CD4-positive, alpha-beta T cell treated with Interleukin-6 for 4 hours (primary cell): ENCODE results near the gene IQCN.

Source experiments
- DNase-seq: peaks from one replicate; pipeline ENCODE4 v3.0.0-alpha.2; 2020; ENCODE audit warnings: mixed read lengths

Gene IQCN

DNA sequence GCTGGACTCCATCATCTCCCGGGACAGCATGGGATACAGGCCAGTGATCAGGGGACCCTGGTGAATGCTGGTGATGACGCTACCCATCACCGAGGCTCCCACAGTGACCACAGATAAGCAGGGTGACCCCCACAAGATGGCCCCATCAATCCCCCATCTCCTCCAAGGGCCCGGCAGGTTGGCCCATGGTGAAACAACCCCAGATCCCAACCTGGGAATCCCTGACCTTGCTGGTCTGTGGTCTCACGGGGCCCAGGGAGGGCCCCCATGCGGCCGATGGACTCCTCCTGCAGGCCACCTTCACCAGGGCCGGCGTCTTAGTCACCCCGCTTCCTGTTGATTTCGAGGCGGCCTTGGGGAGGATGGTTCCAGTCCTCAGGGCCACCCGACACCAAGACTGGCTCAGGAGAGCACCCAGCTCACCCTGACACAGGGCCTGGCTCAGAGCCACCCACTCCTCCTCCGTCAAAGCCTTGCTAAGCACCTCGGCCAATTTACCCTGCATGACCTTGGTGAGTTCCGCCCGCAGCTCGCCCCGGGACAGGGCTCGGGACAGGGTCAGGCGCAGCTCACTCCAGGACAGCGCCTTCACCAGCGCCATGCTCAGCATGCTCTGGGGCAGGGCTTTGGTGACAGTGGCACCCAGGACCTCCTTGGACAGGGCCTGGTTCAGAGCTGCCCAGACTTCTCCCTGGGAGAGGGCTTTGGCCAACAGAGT is 10.0 kb downstream of the IQCN start:
- no peak for DNase-seq

DNA sequence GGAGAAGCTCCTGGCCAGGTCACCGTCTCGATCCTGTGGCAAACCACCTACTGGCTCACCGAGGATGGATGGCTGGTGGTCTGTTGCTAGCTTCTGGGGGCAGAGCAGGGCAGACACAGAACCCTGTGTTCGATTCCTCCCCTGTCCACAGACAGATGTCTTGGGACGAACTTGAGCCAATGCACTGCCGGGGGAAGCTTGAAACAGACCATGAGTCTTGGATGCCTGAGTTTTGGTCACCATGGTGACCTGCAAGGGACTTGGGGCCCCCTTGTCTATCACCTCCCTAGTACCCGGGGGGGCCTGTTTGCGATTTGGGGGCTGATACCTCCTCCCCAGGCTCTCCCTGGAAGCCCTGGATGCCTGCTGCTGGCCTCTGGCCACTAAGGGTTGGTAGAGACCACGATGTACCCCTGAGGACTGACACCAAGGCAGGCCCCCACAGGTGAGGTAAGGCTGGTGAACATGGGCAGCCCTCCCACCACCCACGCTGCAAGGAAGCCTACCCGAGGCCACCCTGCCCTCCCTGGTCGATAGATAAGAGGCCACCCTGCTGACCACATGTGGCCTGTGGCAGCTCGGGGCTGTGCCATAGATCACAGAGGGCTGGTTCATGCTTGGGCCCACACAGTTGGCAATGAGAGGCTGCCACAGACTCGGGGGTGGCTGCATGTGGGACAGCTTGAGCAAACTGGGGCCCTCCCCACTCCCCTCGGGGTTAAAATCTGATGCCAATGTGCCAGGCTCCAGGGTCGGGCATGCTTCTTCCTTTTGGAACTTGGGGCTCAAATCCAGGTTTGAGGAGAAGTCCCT is 10.7 kb downstream of the IQCN start:
- no peak for DNase-seq

DNA sequence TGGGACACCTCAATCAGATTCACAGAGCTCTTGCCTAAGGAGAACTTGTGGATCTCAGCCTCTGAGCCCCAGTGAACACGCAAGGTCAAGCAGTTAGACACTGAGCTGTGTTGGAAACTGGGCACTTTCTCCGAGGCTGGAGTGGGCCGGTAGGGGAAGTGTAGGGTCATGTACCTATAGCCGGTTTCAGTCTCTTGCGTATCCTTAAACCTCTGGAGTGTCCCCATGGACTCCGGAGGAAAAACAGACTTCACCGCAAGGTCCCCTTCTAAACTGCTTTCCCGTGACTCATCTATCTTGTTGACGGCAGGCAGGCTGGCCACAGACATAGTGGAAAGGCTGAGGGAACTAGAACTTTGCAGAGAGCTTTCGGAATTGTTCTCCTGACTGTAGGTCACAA is 11.3 kb downstream of the IQCN start:
- DNase-seq = no peak

DNA sequence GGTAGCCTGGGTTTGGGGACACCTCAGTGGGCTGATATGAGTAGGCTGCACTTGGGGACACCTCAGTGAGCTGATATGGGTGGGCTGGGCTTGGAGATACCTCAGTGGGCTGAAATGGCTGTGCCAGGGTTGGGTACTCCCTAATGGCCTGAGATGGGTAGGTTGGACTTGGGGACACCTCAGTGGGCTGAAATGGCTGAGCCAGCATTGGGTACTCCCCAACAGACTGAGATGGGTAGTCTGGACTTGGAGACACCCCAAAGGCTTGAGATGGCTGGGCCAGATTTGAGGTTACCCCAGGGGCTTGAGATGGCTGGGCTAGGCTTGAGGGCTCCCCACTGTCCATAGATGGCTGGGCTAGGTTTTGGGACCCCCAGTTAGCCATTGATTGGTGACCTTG is 12.1 kb downstream of the IQCN start:
- no peak for DNase-seq

DNA sequence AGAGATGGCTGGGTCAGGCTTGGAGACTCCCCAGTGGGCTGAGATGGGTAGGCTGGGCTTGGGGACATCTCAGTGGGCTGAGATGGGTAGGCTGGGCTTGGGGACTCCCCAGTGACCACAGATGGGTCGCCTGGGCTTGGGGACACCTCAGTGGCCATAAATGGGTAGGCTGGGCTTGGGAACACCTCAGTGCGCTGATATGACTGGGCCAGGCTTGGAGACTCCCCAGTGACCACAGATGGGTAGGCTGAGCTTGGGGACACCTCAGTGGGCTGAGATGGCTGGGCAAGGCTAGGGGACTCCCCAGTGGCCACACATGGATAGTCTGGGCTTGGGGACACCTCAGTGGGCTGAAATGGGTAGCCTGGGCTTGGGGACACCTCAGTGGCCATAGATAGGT is 12.8 kb downstream of the IQCN start:
- DNase-seq = no peak

DNA sequence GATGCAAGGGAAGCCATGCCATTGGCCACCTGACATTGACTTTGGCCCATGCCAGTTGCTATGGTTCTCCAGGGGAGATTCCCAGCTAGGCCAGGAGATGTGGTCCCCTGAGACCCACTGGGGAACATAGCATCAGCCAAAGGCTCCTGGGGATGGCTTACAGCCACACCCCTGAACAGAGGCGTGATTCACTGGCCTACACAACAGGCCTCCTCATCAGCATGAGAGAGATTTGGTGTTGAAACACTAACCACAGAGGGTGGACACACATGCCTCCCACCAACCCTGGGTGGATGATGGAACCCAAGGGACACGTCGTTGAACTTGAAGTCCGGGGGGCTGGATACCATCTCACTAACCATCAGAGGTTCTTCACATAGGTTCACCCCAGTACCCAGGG is 14.4 kb downstream of the IQCN start:
- no peak for DNase-seq

DNA sequence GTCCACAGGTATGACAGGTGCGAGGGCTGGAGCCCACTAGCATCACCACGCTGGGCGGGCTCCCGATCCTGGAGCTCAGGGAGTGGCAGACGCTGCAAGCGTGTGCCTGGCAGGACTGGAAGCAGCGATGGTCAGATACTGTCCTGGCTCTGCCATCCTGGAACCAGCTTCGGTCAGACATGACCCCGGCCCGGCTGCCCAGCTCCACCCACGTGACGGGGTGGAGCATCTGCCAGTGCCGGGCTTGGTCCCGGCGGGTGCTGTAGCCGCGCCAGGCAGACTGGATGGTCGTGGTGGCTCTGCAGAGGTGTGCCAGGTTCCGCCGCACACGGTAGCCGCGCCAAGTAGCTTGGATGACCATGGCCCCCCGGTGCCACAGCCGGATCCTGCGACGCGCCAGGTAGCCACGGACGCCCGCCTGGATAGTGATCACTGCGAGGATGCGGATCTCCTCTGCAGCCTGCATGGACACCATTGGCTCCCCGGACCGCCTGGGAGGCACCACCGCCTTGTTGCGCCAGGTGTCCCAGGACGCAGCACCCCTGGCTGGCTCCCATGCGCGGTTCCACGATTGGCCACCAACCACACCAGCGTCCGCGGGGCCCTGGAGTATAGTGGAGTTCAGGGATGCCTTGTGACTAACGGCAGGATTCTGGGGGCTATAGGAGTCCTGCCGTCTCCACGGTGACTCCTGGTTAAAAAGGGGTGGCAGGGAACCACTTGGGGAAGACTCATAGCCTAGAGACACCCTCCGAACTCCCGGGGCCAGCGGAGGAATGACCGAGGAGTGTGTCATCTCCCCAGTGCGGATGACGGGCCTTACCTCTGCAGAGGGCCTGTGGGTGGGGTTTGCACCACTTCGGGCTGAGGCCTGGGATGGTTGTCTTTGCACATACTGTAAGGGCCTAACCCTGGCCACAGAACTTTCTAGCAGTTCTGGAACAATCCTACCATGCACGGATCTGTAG is 16.5 kb downstream of the IQCN start:
- no peak for DNase-seq

DNA sequence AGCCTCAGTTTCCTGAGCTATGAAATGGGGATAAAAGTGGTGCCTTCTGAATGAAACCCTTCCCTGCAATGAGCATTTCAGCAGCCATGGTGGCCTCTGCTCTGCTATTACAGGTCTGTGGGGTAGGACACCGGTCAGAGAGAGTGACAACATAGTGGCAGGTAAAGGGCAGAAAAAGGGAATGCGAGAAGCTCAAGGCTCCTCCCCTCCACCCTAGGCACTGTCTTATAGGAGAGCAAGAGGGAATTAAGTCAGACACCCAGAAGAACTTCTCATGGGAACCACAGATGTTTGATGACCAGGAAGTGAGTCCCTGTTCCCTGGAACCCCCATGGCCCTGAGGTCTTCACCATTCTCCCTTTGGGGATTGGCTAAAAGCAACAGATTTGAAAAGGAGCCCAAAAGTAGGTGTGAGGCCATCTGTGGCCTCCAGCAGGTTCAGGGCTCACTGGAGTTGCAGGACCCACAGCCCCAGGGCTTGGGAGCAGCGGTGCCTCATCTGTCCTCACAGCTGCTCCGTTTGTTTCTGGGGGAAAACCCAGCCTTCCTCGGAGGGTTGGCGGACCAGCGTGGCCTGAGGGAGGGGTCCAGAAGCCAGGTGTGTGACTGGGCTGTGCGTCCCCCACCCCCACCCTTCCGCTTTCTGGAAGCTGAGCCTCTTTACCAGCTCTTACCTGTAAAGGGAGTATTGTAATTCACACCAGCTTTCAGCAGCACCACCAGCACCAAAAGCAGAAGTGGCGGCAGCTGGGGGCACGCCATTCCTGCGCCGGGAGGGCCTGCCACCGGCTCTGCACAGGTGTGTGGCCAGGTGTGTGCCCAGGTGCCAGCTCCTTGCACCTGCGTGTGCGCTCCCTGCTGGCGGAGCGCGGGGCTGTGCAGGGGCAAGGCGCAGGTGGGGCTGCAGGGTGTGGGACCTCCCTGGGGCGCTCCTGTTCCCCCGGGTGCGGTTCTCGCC is 19.4 kb downstream of the IQCN start:
- no peak for DNase-seq

DNA sequence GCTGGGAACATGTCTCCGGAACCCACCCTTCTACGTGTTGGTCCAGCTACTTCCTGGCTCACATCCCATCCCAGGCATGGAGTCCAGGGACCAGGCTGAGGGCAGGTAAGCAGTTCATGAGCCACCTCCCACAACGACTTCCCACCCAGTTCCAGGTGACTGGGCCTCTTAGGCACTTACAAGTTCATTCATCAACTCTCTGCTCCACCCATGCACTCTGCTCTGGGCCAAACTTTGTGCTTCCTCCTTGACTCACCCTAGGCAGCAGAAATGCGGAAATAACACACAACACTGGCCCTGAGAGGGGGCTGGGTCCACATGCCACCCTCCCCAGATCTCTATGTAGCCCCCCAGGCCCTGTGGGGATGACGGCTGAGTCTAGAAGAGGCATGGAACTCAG is 20.5 kb downstream of the IQCN start:
- no peak for DNase-seq

DNA sequence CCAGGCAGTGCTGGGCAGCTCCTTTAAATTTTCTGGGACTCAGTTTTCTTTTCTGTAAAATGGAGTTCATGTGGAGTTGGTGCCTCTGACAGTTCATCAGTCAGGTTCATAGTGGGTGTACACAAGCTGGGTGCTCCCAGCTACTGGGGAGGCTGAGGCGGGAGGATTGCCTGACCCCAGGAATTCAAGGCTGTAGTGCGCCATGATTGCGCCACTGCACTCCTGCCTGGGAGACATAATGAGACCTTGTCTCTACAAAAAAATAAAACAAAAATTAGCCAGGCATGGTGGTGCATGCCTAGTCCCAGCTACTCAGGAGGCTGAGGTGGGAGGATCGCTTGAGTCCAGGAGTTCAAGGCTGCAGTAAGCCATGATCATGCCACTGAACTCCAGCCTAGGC is 21.1 kb downstream of the IQCN start:
- no peak for DNase-seq

DNA sequence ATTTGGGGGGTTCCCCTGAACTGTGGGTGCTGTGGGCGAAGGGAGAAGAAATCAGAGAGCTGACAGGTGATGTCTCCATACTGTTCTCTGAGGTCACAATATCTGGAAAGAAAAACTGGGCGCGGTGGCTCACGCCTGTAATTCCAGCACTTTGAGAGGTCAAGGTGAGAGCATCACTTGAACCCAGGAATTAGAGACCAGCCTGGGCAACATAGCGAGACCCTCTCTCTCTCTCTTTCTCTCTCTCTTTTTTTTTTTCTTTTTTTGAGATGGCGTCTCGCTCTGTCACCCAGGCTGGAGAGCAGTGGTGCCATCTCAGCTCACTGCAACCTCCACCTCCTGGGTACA is 21.9 kb downstream of the IQCN start:
- DNase-seq = no peak

DNA sequence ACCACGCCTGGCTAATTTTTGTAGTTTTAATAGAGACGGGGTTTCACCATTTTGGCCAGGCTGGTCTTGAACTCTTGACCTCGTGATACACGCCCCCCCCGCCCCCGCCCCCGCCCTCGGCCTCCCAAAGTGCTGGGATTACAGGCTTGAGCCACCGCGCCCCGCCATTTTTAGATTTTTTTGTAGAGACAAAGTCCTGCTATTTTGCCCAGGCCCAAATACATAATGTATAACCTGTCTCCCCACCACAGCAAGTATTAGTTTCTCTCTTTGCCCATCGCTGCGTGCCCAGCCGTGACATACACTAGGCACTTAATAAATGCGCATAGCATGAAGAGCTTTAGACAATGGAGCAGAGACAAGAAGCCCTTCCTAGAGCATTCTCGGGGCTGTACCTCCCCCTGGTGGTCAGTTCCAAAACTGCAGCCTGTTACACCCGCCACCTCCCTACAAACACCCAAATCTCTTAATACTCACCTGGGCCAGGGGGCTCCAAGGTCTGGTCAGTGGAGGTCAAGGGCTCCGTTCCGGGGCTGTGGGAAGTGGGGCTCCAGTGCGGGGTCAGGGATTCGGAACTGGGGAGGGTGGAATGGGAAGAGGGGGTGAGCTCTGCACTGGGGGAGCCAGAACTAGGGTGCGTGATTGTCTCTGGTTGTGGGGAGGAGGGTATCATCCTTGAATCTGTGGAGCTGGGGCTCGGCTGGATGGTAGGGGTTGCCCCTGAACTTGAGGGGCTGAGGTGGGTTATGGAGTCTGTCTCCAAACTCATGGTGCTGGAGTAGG is 22.5 kb downstream of the IQCN start:
- peak; percentile 83 for DNase-seq

DNA sequence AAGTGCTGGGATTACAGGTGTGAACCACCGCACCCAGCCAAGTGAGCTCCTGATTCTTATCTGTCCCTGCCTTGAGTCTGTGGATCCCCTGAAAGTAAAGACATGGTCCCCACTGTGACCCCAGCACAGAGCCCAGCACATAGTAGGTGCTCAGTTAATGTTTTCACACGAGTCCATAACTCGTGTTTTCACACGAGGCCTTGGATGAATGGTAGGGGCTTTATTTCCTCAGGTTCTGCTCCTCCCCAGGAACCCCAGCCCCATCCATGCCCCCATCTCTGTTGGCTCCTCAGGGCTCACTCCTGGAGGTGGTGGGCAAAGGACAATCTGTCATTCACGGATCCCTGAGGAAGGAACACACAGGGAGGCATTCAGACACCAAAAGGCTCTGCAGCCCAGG is 24.4 kb downstream of the IQCN start:
- DNase-seq = no peak

DNA sequence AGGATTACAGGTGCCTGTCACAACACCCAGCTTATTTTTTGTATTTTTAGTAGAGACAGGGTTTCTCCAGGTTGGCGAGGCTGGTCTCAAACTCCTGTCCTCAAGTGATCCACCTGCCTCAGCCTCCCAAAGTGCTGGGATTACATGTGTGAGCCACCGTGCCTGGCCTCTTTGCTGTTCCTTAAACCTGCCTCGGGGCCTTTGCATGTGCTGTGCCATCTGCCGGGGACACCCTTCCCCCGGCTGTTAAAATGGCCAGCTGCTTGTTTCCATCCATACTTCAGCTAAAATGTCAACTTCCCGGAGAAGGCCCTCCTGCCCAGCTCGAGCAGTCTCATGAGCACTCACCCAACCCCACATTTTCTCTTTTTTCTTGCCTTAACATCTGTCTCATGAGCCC is 29.0 kb downstream of the IQCN start:
- no peak for DNase-seq

DNA sequence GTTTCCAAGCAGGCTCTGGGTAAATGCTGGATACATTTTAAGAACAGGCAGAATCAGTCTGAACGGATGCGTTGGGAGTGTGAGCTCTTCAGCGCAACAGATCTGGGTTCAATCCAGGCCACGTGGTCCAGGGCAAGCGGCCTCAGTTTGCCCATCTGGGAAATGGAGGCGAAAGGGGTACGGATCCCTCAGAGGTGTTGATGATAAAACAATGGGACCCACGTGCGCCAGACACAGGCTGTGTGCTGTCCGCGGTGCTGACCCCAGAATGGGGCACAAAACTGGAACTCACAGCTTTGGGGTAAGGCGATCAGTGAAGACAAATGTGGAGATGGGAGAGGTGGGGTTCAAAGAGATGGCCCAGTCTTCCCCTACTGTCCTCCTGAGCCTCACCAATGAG is 34.9 kb downstream of the IQCN start:
- no peak for DNase-seq

DNA sequence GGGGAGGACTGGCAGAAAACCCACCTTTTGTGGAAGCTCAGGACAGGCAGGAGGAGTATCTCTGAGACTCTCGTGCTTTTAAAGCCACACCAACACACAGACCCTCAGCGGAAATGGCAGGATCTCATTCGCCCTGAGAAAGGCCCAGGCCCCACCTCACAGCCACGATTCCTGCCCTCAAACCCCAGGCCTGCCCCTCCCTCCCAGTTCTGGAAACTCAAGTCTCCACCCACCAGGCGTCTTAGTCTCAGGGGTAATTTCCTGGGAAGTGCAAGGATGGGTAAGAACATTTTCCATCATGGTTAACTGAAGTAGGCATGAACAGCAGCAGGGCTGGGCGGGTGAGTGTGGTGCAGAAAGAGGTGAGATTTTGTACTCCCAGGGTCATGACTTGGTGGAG is 40.1 kb downstream of the IQCN start:
- no peak for DNase-seq

DNA sequence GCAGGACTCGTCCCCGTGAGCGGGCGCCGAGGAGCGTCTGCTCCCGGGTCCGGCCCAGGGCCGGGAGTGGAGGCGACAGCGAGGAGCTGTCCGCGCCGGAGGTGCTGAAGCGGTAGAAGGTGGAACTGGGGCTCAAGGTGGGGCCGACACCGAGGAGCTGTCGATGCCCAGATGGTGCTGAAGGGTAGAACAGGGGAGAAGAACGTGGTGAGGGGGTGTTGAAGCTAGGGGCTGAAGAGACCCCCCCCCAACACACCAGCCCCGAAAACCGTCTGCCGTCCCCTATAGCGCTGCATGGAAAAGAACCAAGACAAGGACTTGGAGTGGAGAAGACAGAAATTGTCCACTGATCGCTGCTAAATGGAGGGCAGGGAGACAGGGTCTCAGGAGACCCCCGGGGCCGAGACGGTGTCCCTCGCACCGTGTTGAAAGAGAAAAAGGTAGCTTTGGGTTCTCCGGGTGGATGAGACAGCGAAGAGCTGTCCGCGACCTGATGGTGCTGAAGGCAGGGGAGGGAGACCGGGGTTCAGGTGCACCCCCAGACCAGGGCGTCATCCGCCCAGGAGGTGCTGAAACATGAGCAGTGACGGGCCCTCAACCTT is 40.9 kb downstream of the IQCN start:
- peak; percentile 49 for DNase-seq

DNA sequence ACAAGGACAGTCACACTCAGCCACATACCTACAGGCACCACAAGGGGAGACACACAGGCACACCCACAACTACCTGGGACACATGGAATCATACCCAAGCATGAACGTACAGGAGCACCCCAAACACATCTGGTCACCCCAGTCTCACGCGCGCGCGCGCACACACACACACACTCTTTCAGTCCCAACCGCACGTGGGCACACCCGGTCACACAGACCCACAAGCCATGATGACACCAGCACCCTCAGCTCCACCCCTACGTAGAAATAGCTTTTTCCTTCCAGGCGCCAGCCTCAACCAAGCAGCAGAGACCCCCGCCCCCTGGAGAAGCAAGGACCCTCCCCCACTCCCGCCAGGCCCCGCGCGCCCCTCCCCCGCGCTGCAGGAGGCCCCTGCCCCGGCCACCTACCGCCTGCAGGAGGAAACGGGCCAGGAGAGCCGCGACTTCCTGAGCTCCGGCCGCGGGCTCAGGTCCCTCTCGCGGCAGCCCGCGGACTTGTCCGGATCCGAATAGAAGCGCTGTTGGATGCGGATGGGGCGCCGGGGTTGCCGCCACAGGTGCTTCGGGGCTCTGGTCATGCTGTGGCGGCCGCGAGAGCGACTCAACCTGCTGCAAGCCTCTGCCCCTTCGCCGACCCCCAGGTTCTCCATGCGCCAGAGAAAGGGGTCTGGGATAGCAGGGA is 41.6 kb downstream of the IQCN start:
- no peak for DNase-seq

DNA sequence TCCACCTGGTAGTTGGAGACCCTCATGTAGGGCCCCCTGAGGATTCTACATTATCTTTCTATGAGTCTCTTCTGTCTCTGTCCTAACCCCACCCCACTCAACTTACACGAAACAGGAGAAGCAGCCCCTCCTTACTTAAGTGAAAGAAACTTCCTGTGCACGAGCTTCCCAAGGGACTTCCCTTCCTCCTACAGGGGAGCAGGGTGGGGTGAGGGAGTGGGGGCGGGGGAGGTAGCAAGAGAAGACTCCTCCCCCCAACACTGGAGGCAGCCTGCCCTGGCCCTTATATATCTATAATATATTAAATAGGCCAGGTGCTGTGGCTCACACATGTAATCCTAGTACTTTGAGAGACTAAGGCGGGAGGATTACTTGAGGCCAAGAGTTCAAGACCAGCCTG is 42.5 kb downstream of the IQCN start:
- no peak for DNase-seq

DNA sequence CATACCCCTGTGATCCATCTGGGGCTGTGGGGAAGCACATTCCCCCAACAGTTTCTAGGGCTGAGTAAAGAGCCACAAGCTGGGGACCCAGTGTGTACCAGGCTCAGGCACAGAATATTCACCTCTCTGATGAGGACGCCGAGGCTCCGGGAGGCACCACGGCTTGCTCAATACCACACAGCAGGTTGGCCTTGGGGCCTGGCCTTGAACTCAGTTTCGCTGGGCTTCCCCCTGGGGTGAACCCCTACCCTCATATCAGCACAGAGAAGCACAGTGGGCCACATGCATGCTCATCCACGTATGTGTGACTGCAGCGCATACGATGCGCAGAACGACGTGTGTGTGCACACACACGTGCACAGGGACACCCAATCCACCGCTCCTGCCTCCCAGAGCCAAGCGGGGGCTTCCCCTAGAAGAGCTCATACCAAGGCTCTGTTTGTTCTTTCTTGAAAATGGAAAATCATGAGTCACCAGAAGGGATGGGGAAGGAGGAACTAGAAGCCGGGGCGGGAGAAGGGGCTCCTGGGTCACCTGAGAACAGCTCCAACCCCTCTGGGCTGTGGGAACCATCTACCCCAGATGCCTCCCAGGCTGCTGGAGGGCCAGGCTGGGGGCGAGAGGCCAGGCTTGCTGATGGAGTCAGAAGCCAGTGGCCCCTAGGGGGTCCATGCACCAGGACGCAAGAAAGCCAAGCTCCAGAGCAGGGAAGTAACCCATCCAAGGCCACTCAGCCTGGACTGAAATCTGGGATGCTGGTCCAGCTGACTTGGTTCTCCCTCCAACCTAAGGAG is 43.1 kb downstream of the IQCN start:
- DNase-seq = no peak
